GM18498 (cell line): Measurements from ENCODE around the gene CFAP97.
"Not testable (repeated sequence)": the region's sequence is repeated elsewhere in the genome, so short reads cannot be mapped to it uniquely, and the experiment has no call there.

Source experiments
- ATAC-seq: cut with Tn5 transposase; IDR thresholded peaks from one replicate; pipeline ENCODE4 v1.9.1; 2021; ENCODE audit warnings: mild to moderate bottlenecking, moderate library complexity; ENCODE audit not compliant: unreplicated experiment

CFAP97 gene

GRCh38 chr4:185203486-185204237, at the start of gene CFAP97:
Gene CFAP97 (minus strand): TSS chr4:185204000. CDS start chr4:185191196, 12,804 bp downstream.
- peak; percentile 85 for ATAC-seq

- ATAC-seq, result no peak
Observed at GRCh38 chr4:185249105-185249504, 45.3 kb upstream of the CFAP97 start.

- ATAC-seq, result no peak
Observed at GRCh38 chr4:185248393-185249039, 44.7 kb upstream of the CFAP97 start.

GRCh38 chr4:185247151-185247550, 43.4 kb upstream of the CFAP97 start:
- no peak for ATAC-seq

GRCh38 chr4:185246453-185246852, 42.7 kb upstream of the CFAP97 start:
- no peak for ATAC-seq

GRCh38 chr4:185244763-185245162, 41.0 kb upstream of the CFAP97 start:
- no peak for ATAC-seq

GRCh38 chr4:185243879-185244278, 40.1 kb upstream of the CFAP97 start:
- no peak for ATAC-seq

- no peak for ATAC-seq
Observed at GRCh38 chr4:185242749-185243533, 39.1 kb upstream of the CFAP97 start.

- not testable (repeated sequence) for ATAC-seq
Observed at GRCh38 chr4:185240486-185240885, 36.7 kb upstream of the CFAP97 start.

- ATAC-seq, result no peak
Observed at GRCh38 chr4:185238750-185239149, 35.0 kb upstream of the CFAP97 start.

GRCh38 chr4:185238215-185238681, 34.4 kb upstream of the CFAP97 start:
- no peak for ATAC-seq

- ATAC-seq, result no peak
Observed at GRCh38 chr4:185237175-185237574, 33.4 kb upstream of the CFAP97 start.

- ATAC-seq, result no peak
Observed at GRCh38 chr4:185235843-185236503, 32.2 kb upstream of the CFAP97 start.

GRCh38 chr4:185235119-185235842, 31.5 kb upstream of the CFAP97 start:
- ATAC-seq, result no peak

GRCh38 chr4:185232370-185232769, 28.6 kb upstream of the CFAP97 start:
- no peak for ATAC-seq

GRCh38 chr4:185229021-185229818, 25.4 kb upstream of the CFAP97 start:
- ATAC-seq, result no peak

GRCh38 chr4:185227713-185228278, 24.0 kb upstream of the CFAP97 start:
- no peak for ATAC-seq

- no peak for ATAC-seq
Observed at GRCh38 chr4:185227131-185227551, 23.3 kb upstream of the CFAP97 start.

GRCh38 chr4:185225940-185226339, 22.1 kb upstream of the CFAP97 start:
- ATAC-seq, result no peak
